LNCaP clone FGC (cell line): ENCODE measurements around the gene PRMT1.

ENCODE experiments used
- DNase-seq: peaks from one replicate; pipeline ENCODE4 v3.0.0-alpha.2; 2011; ENCODE audit warnings: low read depth
- H3K4me3 ChIP-seq: 2 replicates; pipeline ENCODE4 v1.5.1; 2011; ENCODE audit warnings: mild to moderate bottlenecking, low read depth, low read length, control low read depth
- CTCF ChIP-seq: IDR thresholded peaks from 2 replicates; pipeline ENCODE4 v1.5.1; 2012; ENCODE audit warnings: mild to moderate bottlenecking; ENCODE audit not compliant: control insufficient read depth, insufficient read depth; ENCODE audit errors: extremely low read depth

The PRMT1 gene

GRCh38 chr19:49690079-49690655, 13.1 kb downstream of the PRMT1 start:
- no peak for TF ChIP-seq CTCF
- no peak for DNase-seq
- peak overlapping the region; percentile 56 for H3K4me3 ChIP-seq

DNA sequence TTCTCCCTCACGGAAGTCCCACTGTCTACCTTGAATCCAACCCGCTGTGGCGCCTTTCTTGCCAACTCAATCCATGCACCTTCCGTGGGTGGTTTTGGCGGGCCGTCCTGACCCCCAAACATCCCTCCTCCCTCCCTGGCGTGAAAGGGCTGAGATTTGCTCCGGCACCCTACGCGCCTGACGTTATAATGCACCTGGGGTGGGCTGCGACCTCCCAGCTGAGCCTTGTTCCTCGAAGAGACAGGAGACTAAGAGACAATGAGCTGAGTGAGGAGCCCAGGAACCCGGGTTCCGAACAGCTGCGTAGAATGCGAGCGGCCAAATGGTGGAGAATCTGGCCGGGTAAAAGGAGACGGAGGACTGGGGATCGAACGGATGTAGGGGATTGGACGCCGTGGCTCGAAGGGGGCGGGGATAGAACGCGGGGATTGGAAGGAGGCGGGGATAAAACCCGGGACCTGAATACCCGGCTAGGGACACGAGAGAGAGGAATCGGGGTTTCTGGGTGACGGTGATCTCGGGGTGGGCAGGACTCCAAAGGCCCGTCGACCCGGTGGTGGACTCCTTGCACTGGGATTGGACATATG, 13.7 kb downstream of the PRMT1 start, which contains the start of gene CPT1C:
Gene CPT1C, plus strand, starts transcription at position 461 of the 587 bp plus-strand sequence. CDS start 1,137 bp downstream, outside the sequence.
- no peak for TF ChIP-seq CTCF
- peak within 1 kb of the TSS; percentile 56 for H3K4me3 ChIP-seq
- DNase-seq: no peak

- peak overlapping the region; percentile 56 for H3K4me3 ChIP-seq
- TF ChIP-seq CTCF: no peak
- DNase-seq: no peak
Observed at GRCh38 chr19:49691243-49692146, 14.4 kb downstream of the PRMT1 start.

DNA sequence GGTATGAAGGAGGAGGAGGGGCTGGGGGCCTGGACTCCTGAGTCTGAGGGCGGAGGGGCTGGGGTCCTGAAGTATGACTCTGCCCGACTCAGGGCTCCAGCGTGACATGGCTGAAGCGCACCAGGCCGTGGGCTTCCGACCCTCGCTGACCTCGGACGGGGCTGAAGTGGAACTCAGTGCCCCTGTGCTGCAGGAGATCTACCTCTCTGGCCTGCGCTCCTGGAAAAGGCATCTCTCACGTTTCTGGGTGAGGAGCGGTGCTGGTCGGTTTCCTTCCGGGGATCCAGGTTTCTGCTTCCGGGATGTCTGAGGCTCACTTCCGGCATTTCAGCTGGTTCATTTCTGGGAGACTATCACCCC, 15.1 kb downstream of the PRMT1 start:
- H3K4me3 ChIP-seq: no peak overlapping the region
- no peak for DNase-seq
- no peak for TF ChIP-seq CTCF

DNA sequence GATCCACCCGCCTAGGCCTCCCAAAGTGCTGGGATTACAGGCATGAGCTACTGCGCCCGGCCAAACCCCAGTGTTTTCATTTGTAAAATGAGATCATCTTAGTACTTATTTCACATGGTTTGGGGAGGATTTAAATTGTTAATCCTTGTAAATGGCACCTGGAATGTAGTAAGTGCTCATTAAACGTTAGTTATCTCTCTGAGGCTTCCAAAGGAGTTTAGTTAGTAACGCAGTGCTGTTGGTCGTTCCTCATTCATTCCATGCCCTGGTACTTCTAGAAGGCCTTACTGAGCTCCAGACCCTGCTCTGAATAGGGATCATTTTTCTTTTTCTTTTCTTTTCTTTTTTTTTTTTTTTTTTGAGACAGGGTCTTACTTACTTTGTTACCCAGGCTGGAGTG, 19.0 kb downstream of the PRMT1 start:
- TF ChIP-seq CTCF: no peak
- DNase-seq: no peak

GRCh38 chr19:49696865-49697264, 19.8 kb downstream of the PRMT1 start:
- no peak for TF ChIP-seq CTCF
- H3K4me3 ChIP-seq: no peak overlapping the region
- no peak for DNase-seq

More for the DNA sequence above, 19.0 kb downstream of the PRMT1 start:
- no peak overlapping the region for H3K4me3 ChIP-seq
